PFSK-1 (cell line): ENCODE results near the gene RUBCN.

Experiments
- FOXP2 ChIP-seq: optimal IDR thresholded peaks from 2 replicates; pipeline ENCODE3; 2011; ENCODE audit warnings: borderline replicate concordance, control low read depth, inconsistent platforms; ENCODE audit not compliant: insufficient read depth; ENCODE audit errors: extremely low read length, extremely low read depth
- POLR2AphosphoS5 ChIP-seq: IDR thresholded peaks from 2 replicates; pipeline ENCODE4 v1.6.1; 2012; ENCODE audit warnings: low read depth, mild to moderate bottlenecking, control low read depth, low read length, moderate library complexity
- REST ChIP-seq, 2 experiments: IDR thresholded peaks; 2 replicates each; pipeline versions ENCODE4 v1.6.1 to v1.8.0; 2011 to 2012; ENCODE audit warnings: low read depth in 2 of 2, low read length in 2 of 2, control low read depth in 1 of 2, inconsistent platforms in 1 of 2, mild to moderate bottlenecking in 1 of 2, moderate library complexity in 1 of 2; ENCODE audit not compliant: insufficient read depth in 1 of 2
- SIN3A ChIP-seq: IDR thresholded peaks from 2 replicates; pipeline ENCODE4 v1.6.1; 2012; ENCODE audit warnings: mild to moderate bottlenecking, low read length, moderate library complexity, borderline replicate concordance; ENCODE audit not compliant: insufficient read depth
- TAF1 ChIP-seq: IDR thresholded peaks from 2 replicates; pipeline ENCODE4 v1.6.1; 2012; ENCODE audit warnings: low read length, control low read depth, borderline replicate concordance; ENCODE audit not compliant: insufficient read depth

The RUBCN gene

GRCh38 chr3:197674741-197675562 lies 61.8 kb downstream of the RUBCN start:
- TF ChIP-seq POLR2AphosphoS5: no peak
- no peak for TF ChIP-seq REST (IDR thresholded peaks at IDR 0.05; ENCODE audit: insufficient read depth in 1 of 2, low read depth in 2 of 2, low read length in 2 of 2)
- no peak for TF ChIP-seq FOXP2
- no peak for TF ChIP-seq TAF1
- no peak for TF ChIP-seq SIN3A

GRCh38 chr3:197673170-197673569 lies 63.5 kb downstream of the RUBCN start:
- TF ChIP-seq REST (IDR thresholded peaks at IDR 0.05; ENCODE audit: insufficient read depth in 1 of 2, low read depth in 2 of 2, low read length in 2 of 2) (no peak), SIN3A (no peak), FOXP2 (no peak), TAF1 (no peak), POLR2AphosphoS5 (no peak)

GRCh38 chr3:197670361-197670760 lies 66.3 kb downstream of the RUBCN start:
- no peak for TF ChIP-seq FOXP2
- TF ChIP-seq SIN3A: no peak
- no peak for TF ChIP-seq REST (IDR thresholded peaks at IDR 0.05; ENCODE audit: insufficient read depth in 1 of 2, low read depth in 2 of 2, low read length in 2 of 2)
- no peak for TF ChIP-seq TAF1
- no peak for TF ChIP-seq POLR2AphosphoS5

GRCh38 chr3:197667968-197668367 lies 68.7 kb downstream of the RUBCN start:
- TF ChIP-seq POLR2AphosphoS5: no peak
- no peak for TF ChIP-seq SIN3A

- TF ChIP-seq POLR2AphosphoS5: peak; percentile 44; the same call in 1 of the 2 replicates
These were observed 108.8 kb downstream of the RUBCN start for GRCh38 chr3:197627772-197628523.
